OCI-LY1 (cell line): ENCODE data around the gene EFR3B.

Source experiments
- CTCF ChIP-seq: fragments of 200-600 bp; sonication (generic), shearing (Covaris generic); IDR thresholded peaks from 2 replicates; pipeline ENCODE4 v1.5.1; 2017; ENCODE audit warnings: mild to moderate bottlenecking, antibody characterized with exemption, low read length, moderate library complexity, mixed read lengths
- EZH2 ChIP-seq: fragments of 200-600 bp; sonication (generic), shearing (Covaris generic); IDR thresholded peaks from 2 replicates; pipeline ENCODE4 v1.8.0; 2017; ENCODE audit warnings: borderline replicate concordance, mixed run types, mild to moderate bottlenecking, antibody characterized with exemption, low read length, moderate library complexity, mixed read lengths

GRCh38 chr2:25072606-25073005 lies 30.7 kb downstream of the EFR3B start:
- TF ChIP-seq CTCF (no peak), EZH2 (no peak)
